Body of pancreas (tissue), 4 donors: Measurements from ENCODE around the gene FNDC5. TPM values are rescaled to one million over a fixed set of nuclear protein-coding genes. Genes with fewer than 3 reads are reported as not detected.

ENCODE experiments used
- ATAC-seq: fragments of 150-250 bp; one replicate; pipeline ENCODE4 v1.9.1; 2016
- DNase-seq, 4 donors: peaks; one replicate each; pipeline ENCODE4 v3.0.0-alpha.2; 2019
- H3K27ac ChIP-seq, 4 donors: fragments of 200-600 bp; sonication (generic); 1 replicate in 3 of 4; 2 replicates in 1 of 4; pipeline versions ENCODE4 v1.5.1 to v1.6.1; 2016 to 2019; ENCODE audit warnings: mild to moderate bottlenecking in 1 of 4, mixed read lengths in 1 of 4, moderate library complexity in 1 of 4
- H3K27me3 ChIP-seq, 2 donors: fragments of 200-600 bp; sonication (generic); one replicate each; pipeline ENCODE4 v1.6.0; 2016; ENCODE audit warnings: mild to moderate bottlenecking in 1 of 2
- H3K36me3 ChIP-seq, 2 donors: fragments of 200-600 bp; sonication (generic); replicated peaks in 1 of 2; 2 replicates each; pipeline ENCODE4 v1.5.1; 2016; ENCODE audit warnings: low read depth in 2 of 2; ENCODE audit not compliant: insufficient read depth in 1 of 2
- H3K4me1 ChIP-seq: fragments of 200-600 bp; sonication (generic); one replicate; pipeline ENCODE4 v1.6.0; 2016
- H3K4me3 ChIP-seq, 2 donors: fragments of 200-600 bp; sonication (generic); 1 replicate in 1 of 2; 2 replicates in 1 of 2; pipeline ENCODE4 v1.5.1; 2016 to 2019
- H3K9me3 ChIP-seq, 3 donors: fragments of 200-600 bp; sonication (generic); 1 replicate in 2 of 3; 2 replicates in 1 of 3; pipeline ENCODE4 v1.5.1; 2016
- POLR2A ChIP-seq, 3 donors: fragments of 450-650 bp; IDR thresholded peaks; one replicate each; pipeline ENCODE4 v1.6.1; 2016; ENCODE audit warnings: antibody characterized with exemption in 3 of 3, mild to moderate bottlenecking in 2 of 3
- whole genome bisulfite sequencing, 2 donors: methylation state at CpG; one replicate each; pipeline ENCODE4 v1.1.5; 2017; 5-methylcytosine and 5-hydroxymethylcytosine counted together
- intact Hi-C: fragments of 100-400 bp; cut with DNase I; formaldehyde crosslinking; loops from one replicate; pipeline ENCODE4 v1.15.1; 2023
- total RNA-seq, 2 donors: library from RNA; depleted of rRNA; stranded (reverse); fragments of >200 nt; gene quantifications; one replicate each; pipeline ENCODE4 v1.1.0, GENCODE V29; 2016
- TF ChIP-seq, protein P1 (sequence below), 7 experiments: fragments of 450-650 bp in 4 of 7; fragments of 200-600 bp in 3 of 7; sonication (generic) in 3 of 7; IDR thresholded peaks; one replicate each; pipeline ENCODE4 v1.5.1; 2016 to 2019; ENCODE audit warnings: antibody characterized with exemption in 7 of 7

FNDC5 gene
- total RNA-seq, 2 donors from 2014 or later, result not detected

DNA sequence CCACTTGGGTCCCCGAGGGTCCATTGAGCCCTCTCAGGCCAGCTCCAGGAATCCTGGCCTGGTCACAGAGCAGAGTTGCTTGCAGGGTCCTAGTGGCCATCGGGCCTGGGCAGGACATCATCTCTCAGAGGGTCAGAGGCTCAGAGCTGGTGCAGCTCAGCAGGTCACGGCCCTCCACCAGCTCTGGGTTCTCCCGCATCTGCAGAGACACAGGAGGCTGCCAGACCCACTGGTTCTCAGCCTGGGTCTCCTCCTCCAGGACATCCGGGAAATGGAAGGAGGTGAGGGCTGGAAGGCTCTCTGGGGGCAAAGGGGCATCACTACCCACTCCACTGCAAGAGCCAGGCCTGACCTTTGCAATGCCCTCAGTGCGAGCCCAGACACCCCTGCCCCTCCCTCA, 24.0 kb upstream of the FNDC5 start:
- Histone ChIP-seq H3K9me3 (no peaks in the 10 kb centered on the region), H3K36me3 (no peaks in the 10 kb centered on the region), H3K27me3 (no peaks in the 10 kb centered on the region), H3K4me3 (no peak overlapping the region), H3K27ac (no peak overlapping the region), H3K4me1 (peaks cover 14% of the 10 kb centered on the region)
- intact Hi-C loops, result no loop called here
- no peak for TF ChIP-seq POLR2A (IDR thresholded peaks at IDR 0.05)
- TF ChIP-seq, protein P1, sequence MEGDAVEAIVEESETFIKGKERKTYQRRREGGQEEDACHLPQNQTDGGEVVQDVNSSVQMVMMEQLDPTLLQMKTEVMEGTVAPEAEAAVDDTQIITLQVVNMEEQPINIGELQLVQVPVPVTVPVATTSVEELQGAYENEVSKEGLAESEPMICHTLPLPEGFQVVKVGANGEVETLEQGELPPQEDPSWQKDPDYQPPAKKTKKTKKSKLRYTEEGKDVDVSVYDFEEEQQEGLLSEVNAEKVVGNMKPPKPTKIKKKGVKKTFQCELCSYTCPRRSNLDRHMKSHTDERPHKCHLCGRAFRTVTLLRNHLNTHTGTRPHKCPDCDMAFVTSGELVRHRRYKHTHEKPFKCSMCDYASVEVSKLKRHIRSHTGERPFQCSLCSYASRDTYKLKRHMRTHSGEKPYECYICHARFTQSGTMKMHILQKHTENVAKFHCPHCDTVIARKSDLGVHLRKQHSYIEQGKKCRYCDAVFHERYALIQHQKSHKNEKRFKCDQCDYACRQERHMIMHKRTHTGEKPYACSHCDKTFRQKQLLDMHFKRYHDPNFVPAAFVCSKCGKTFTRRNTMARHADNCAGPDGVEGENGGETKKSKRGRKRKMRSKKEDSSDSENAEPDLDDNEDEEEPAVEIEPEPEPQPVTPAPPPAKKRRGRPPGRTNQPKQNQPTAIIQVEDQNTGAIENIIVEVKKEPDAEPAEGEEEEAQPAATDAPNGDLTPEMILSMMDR (IDR thresholded peaks at IDR 0.05), result no peak
- ATAC-seq, result no peak
- 80 to 90% methylated on average over 2 to 6 of the region's 6 CpGs for WGBS, 2 donors
- DNase-seq, result no peak

DNA sequence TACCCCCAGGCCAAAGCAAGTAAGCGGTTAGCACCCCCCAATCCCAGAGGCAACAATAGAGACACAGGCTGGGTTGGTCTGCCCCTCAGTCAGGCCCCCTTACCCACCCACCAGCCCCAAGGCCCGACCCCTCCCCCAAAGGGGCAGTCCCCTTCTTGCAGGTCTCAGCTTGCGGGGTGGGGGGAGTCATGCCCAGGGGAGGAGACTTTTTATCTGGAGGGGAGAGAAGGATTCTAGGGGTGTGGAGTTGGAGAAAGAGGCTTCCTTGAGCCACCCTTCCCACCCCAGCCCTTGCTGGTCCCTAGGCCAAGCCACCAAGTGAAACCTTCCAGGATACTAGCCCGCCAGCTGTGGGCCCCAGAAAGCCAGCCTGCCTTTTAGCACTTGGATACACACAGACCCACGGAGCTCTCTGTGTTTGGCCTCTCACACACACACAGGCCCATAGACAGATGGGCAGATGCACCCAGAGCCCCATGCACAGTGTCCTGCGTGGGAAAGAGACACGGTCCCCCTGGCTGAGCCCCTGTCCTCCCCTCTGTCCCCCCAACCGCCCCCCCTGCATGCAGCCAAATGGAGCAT, 23.4 kb upstream of the FNDC5 start:
- TF ChIP-seq, protein P1 (IDR thresholded peaks at IDR 0.05), result no peak
- TF ChIP-seq POLR2A (IDR thresholded peaks at IDR 0.05), result no peak
- Histone ChIP-seq H3K27me3 (no peaks in the 10 kb centered on the region), H3K4me1 (peaks cover 14% of the 10 kb centered on the region), H3K27ac (no peak overlapping the region), H3K36me3 (no peaks in the 10 kb centered on the region), H3K9me3 (no peaks in the 10 kb centered on the region), H3K4me3 (no peak overlapping the region)
- intact Hi-C loops, result no loop called here
- ATAC-seq, result no peak
- no peak for DNase-seq
- 70 to 84% methylated on average over 4 to 5 of the region's 8 CpGs for WGBS, 2 donors

DNA sequence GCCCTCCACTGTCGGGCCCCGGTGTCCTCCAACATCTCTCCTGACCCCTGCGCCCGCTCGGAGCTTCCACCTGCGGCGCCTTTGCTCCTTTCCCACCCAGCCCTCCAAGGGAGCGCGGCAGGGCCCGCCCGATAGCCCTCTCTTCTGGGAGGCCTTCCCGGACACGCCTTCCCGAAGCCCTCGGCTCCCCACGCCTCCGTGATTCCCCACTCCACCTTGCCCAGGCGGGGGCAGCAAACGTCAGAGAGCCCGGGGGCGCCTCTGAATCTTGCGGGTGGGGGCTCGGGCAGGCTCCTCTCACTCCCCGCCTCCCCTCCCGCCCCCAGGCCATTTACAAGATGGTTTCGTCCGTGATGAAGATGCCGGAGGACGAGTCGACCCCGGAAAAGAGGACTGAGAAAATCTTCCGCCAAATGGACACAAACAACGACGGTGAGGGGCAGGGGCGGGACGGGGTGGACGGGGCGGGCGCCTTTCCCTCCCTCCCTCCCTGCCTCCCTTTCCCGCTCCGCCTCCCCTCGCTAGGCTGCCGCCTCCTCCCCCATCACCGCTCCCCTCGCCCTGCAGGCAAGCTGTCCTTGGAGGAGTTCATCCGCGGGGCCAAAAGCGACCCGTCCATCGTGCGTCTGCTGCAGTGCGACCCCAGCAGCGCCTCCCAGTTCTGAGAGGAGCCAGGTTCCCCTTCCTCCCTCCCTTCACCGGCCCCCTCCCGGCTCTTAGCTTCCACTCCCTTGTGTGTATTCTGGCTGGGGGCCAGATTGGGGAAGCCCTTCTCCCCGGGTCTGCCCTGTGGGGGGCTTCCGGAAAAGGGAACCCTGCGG, 22.7 kb upstream of the FNDC5 start:
- no peak for TF ChIP-seq POLR2A (IDR thresholded peaks at IDR 0.05)
- TF ChIP-seq, protein P1 (IDR thresholded peaks at IDR 0.05), result peak in 1 of 7 experiments; percentile 0

DNA sequence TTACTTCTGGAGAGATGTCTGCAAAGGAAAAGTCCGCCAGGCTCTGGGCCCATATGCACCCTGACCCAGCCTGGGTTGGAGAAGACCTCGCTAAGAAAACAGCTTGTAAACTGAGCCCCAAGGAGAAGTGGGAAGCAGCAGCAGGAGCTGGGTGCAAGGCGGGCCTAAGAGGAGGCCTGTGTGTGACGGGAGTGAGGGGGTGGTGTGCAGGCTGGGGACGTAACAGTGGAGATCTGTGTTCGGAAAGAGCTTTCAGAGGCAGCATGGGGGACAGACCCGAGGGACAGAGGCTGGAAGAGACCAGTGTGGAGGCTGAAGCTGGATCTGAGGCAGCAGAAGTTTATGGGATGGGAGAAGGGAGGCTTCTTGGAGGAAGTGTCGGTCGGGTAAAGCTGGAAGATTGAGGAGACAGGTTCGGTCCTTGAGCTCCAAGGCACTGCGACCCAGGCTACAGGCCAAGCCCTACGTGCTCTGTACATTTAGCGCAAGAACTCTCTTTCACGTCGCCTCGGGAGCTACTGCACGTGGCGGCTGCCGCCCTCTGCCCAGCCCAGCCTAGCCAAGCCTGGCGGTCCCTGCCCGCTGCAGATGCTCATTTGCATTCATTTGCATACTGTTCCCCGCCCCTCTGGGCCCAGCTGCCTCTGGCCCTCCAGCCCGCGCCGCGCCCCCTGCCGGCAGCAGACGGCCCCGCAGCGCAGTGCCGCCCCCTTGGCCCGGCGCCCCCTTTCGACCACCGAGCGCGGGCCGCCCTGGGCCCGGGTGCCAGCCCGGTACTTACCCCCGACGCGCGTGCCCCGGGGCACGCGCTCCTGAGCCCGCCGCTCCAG, 21.9 kb upstream of the FNDC5 start:
- no peak for TF ChIP-seq POLR2A (IDR thresholded peaks at IDR 0.05)
- TF ChIP-seq, protein P1 (IDR thresholded peaks at IDR 0.05), result peak in 4 of 7 experiments; percentile 29 to 48 (median 38)

More for the DNA sequence above, 22.7 kb upstream of the FNDC5 start:
- Histone ChIP-seq H3K9me3 (no peaks in the 10 kb centered on the region), H3K4me1 (peaks cover 14% of the 10 kb centered on the region), H3K36me3 (no peaks in the 10 kb centered on the region), H3K4me3 (peak overlapping the region in 1 of 2 donors; percentile 12), H3K27ac (no peak overlapping the region), H3K27me3 (no peaks in the 10 kb centered on the region)
- 4 to 7% methylated on average over 50 to 54 of the region's 58 CpGs for WGBS, 2 donors
- intact Hi-C loops, result no loop called here
- ATAC-seq (peak; percentile 56), DNase-seq (peak in 2 of 4 donors; percentile 47 to 48)

More for the DNA sequence above, 21.9 kb upstream of the FNDC5 start:
- intact Hi-C loops, result no loop called here
- Histone ChIP-seq H3K27ac (no peak overlapping the region), H3K9me3 (no peaks in the 10 kb centered on the region), H3K27me3 (no peaks in the 10 kb centered on the region), H3K36me3 (no peaks in the 10 kb centered on the region), H3K4me3 (peak overlapping the region in 1 of 2 donors; percentile 12), H3K4me1 (peaks cover 14% of the 10 kb centered on the region)
- ATAC-seq, result peak; percentile 41
- DNase-seq, result peak in 2 of 4 donors; percentile 37 to 41
- 23 to 48% methylated on average over 25 to 48 of the region's 49 CpGs for WGBS, 2 donors
